Effector memory CD8-positive, alpha-beta T cell (primary cell): ENCODE results near the gene PHACTR3.

Experiments
- ATAC-seq: fragments of 150-1000 bp; cut with Tn5 transposase; replicated peaks from 2 replicates; pipeline ENCODE4 v1.10.0; 2021; ENCODE audit warnings: mild to moderate bottlenecking, moderate library complexity
- DNase-seq, 3 experiments: peaks; one replicate each; pipeline ENCODE4 v3.0.0; 2021
- H3K27ac Mint-ChIP-seq, 2 donors: one replicate each; pipeline ENCODE4 v1.8.0; 2022; ENCODE audit warnings: mild to moderate bottlenecking in 2 of 2, mixed read lengths in 2 of 2, moderate library complexity in 2 of 2
- H3K27me3 Mint-ChIP-seq, 2 donors: one replicate each; pipeline ENCODE4 v1.8.0; 2022; ENCODE audit warnings: mixed read lengths in 2 of 2
- H3K36me3 Mint-ChIP-seq: one replicate; pipeline ENCODE4 v1.8.0; 2022; ENCODE audit warnings: mild to moderate bottlenecking, moderate library complexity, mixed read lengths; ENCODE audit not compliant: insufficient read depth
- H3K4me1 Mint-ChIP-seq, 2 donors: one replicate each; pipeline ENCODE4 v1.8.0; 2022; ENCODE audit warnings: low read depth in 2 of 2, mixed read lengths in 2 of 2
- H3K4me3 Mint-ChIP-seq, 2 donors: one replicate each; pipeline ENCODE4 v1.8.0; 2022; ENCODE audit warnings: mild to moderate bottlenecking in 2 of 2, mixed read lengths in 2 of 2, moderate library complexity in 2 of 2
- H3K9me3 Mint-ChIP-seq, 2 donors: one replicate each; pipeline ENCODE4 v1.8.0; 2022; ENCODE audit warnings: mixed read lengths in 2 of 2

Gene PHACTR3

GRCh38 chr20:59802018-59802417 lies 197.7 kb downstream of the PHACTR3 start:
- no peak for DNase-seq
- H3K36me3 Mint-ChIP-seq = no peaks in the 10 kb centered on the region
- ATAC-seq = no peak
- peaks cover 22 to 39% of the 10 kb centered on the region in 2 donors for H3K27me3 Mint-ChIP-seq
- no peak overlapping the region for H3K4me3 Mint-ChIP-seq
- H3K4me1 Mint-ChIP-seq = no peaks in the 10 kb centered on the region
- peaks cover 0 to 4% of the 10 kb centered on the region in 2 donors for H3K9me3 Mint-ChIP-seq
- no peak overlapping the region for H3K27ac Mint-ChIP-seq

- no peak for ATAC-seq
- no peak overlapping the region for H3K4me3 Mint-ChIP-seq
- H3K9me3 Mint-ChIP-seq = peaks cover 0 to 4% of the 10 kb centered on the region in 2 donors
- no peak for DNase-seq
- no peaks in the 10 kb centered on the region for H3K36me3 Mint-ChIP-seq
- peaks cover 22 to 39% of the 10 kb centered on the region in 2 donors for H3K27me3 Mint-ChIP-seq
- H3K27ac Mint-ChIP-seq = no peak overlapping the region
- H3K4me1 Mint-ChIP-seq = no peaks in the 10 kb centered on the region
Observed at GRCh38 chr20:59802471-59803221, 198.3 kb downstream of the PHACTR3 start.

GRCh38 chr20:59804347-59804746 lies 200.0 kb downstream of the PHACTR3 start:
- H3K27ac Mint-ChIP-seq = no peak overlapping the region
- no peak for DNase-seq
- H3K36me3 Mint-ChIP-seq = no peaks in the 10 kb centered on the region
- H3K27me3 Mint-ChIP-seq = peaks cover 22 to 39% of the 10 kb centered on the region in 2 donors
- ATAC-seq = no peak
- no peak overlapping the region for H3K4me3 Mint-ChIP-seq
- H3K9me3 Mint-ChIP-seq = peaks cover 0 to 4% of the 10 kb centered on the region in 2 donors
- no peaks in the 10 kb centered on the region for H3K4me1 Mint-ChIP-seq

GRCh38 chr20:59804871-59805665 lies 200.7 kb downstream of the PHACTR3 start:
- Mint-ChIP-seq H3K36me3 (no peaks in the 10 kb centered on the region), H3K27ac (no peak overlapping the region), H3K4me1 (no peaks in the 10 kb centered on the region), H3K27me3 (peaks cover 17 to 39% of the 10 kb centered on the region in 2 donors), H3K4me3 (no peak overlapping the region), H3K9me3 (peaks cover 0 to 2% of the 10 kb centered on the region in 2 donors)
- no peak for ATAC-seq
- no peak for DNase-seq

GRCh38 chr20:59805786-59806577 lies 201.6 kb downstream of the PHACTR3 start:
- H3K36me3 Mint-ChIP-seq = no peaks in the 10 kb centered on the region
- H3K9me3 Mint-ChIP-seq = no peaks in the 10 kb centered on the region
- H3K27ac Mint-ChIP-seq = no peak overlapping the region
- H3K4me1 Mint-ChIP-seq = peaks cover 0 to 3% of the 10 kb centered on the region in 2 donors
- H3K4me3 Mint-ChIP-seq = no peak overlapping the region
- DNase-seq (no peak), ATAC-seq (no peak)
- H3K27me3 Mint-ChIP-seq = peaks cover 16 to 32% of the 10 kb centered on the region in 2 donors

GRCh38 chr20:59806578-59806975 lies 202.2 kb downstream of the PHACTR3 start:
- Mint-ChIP-seq H3K4me3 (no peak overlapping the region), H3K36me3 (no peaks in the 10 kb centered on the region), H3K27ac (no peak overlapping the region), H3K4me1 (peaks cover 0 to 3% of the 10 kb centered on the region in 2 donors), H3K9me3 (no peaks in the 10 kb centered on the region), H3K27me3 (peaks cover 16 to 26% of the 10 kb centered on the region in 2 donors)
- DNase-seq = no peak
- no peak for ATAC-seq

GRCh38 chr20:59807909-59808728 lies 203.8 kb downstream of the PHACTR3 start:
- Mint-ChIP-seq H3K9me3 (no peaks in the 10 kb centered on the region), H3K27me3 (peaks cover 8 to 17% of the 10 kb centered on the region in 2 donors), H3K36me3 (no peaks in the 10 kb centered on the region), H3K4me1 (peaks cover 0 to 3% of the 10 kb centered on the region in 2 donors), H3K4me3 (no peak overlapping the region), H3K27ac (no peak overlapping the region)
- DNase-seq (no peak), ATAC-seq (no peak)

- Mint-ChIP-seq H3K36me3 (no peaks in the 10 kb centered on the region), H3K4me3 (no peak overlapping the region)
Observed at GRCh38 chr20:59808729-59809381, 204.5 kb downstream of the PHACTR3 start.

GRCh38 chr20:59809630-59810448 lies 205.5 kb downstream of the PHACTR3 start:
- DNase-seq = no peak
- H3K27me3 Mint-ChIP-seq = peaks cover 6 to 27% of the 10 kb centered on the region in 2 donors
- no peaks in the 10 kb centered on the region for H3K9me3 Mint-ChIP-seq
- H3K27ac Mint-ChIP-seq = no peak overlapping the region
- peaks cover 0 to 3% of the 10 kb centered on the region in 2 donors for H3K4me1 Mint-ChIP-seq
- ATAC-seq = no peak
- no peak overlapping the region for H3K4me3 Mint-ChIP-seq
- H3K36me3 Mint-ChIP-seq = no peaks in the 10 kb centered on the region

More at GRCh38 chr20:59808729-59809381, 204.5 kb downstream of the PHACTR3 start:
- ATAC-seq (no peak), DNase-seq (no peak)
- H3K27ac Mint-ChIP-seq = no peak overlapping the region
- H3K27me3 Mint-ChIP-seq = peaks cover 8 to 24% of the 10 kb centered on the region in 2 donors
- peaks cover 0 to 3% of the 10 kb centered on the region in 2 donors for H3K4me1 Mint-ChIP-seq
- H3K9me3 Mint-ChIP-seq = no peaks in the 10 kb centered on the region

GRCh38 chr20:59810449-59811187 lies 206.3 kb downstream of the PHACTR3 start:
- Mint-ChIP-seq H3K36me3 (no peaks in the 10 kb centered on the region), H3K4me1 (peaks cover 0 to 3% of the 10 kb centered on the region in 2 donors), H3K27ac (no peak overlapping the region), H3K9me3 (no peaks in the 10 kb centered on the region), H3K4me3 (no peak overlapping the region), H3K27me3 (peaks cover 0 to 19% of the 10 kb centered on the region in 2 donors)
- ATAC-seq = no peak
- DNase-seq = no peak

GRCh38 chr20:59811681-59812171 lies 207.4 kb downstream of the PHACTR3 start:
- DNase-seq = no peak
- Mint-ChIP-seq H3K4me3 (no peak overlapping the region), H3K9me3 (no peaks in the 10 kb centered on the region), H3K27me3 (peaks cover 0 to 16% of the 10 kb centered on the region in 2 donors), H3K36me3 (no peaks in the 10 kb centered on the region), H3K4me1 (peaks cover 0 to 3% of the 10 kb centered on the region in 2 donors), H3K27ac (no peak overlapping the region)
- ATAC-seq = no peak
